HG02981 (cell line): ENCODE data around the gene SLA2.
"Not testable (repeated sequence)": the region's sequence is repeated elsewhere in the genome, so short reads cannot be mapped to it uniquely, and the experiment has no call there.

Experiments
- ATAC-seq: cut with Tn5 transposase; IDR thresholded peaks from one replicate; pipeline ENCODE4 v1.9.1; 2021; ENCODE audit warnings: mild to moderate bottlenecking, moderate library complexity; ENCODE audit not compliant: unreplicated experiment

Gene SLA2

GRCh38 chr20:36646678-36647077, 682 bp upstream of the SLA2 start:
- ATAC-seq: no peak

- ATAC-seq: no peak
Measured at GRCh38 chr20:36645353-36645752, 643 bp downstream of the SLA2 start.

- ATAC-seq: no peak
Measured at GRCh38 chr20:36644706-36645095, 1.3 kb downstream of the SLA2 start.

- no peak for ATAC-seq
Measured at GRCh38 chr20:36644032-36644705, 1.8 kb downstream of the SLA2 start.

GRCh38 chr20:36642136-36642535, 3.9 kb downstream of the SLA2 start:
- ATAC-seq: no peak

GRCh38 chr20:36641506-36641843, 4.5 kb downstream of the SLA2 start:
- no peak for ATAC-seq

GRCh38 chr20:36638876-36639400, 7.1 kb downstream of the SLA2 start:
- ATAC-seq: not testable (repeated sequence)

GRCh38 chr20:36634342-36634741, 11.7 kb downstream of the SLA2 start:
- ATAC-seq: no peak

- ATAC-seq: no peak
Measured at GRCh38 chr20:36633285-36633772, 12.7 kb downstream of the SLA2 start.

- ATAC-seq: no peak
Measured at GRCh38 chr20:36632487-36633284, 13.3 kb downstream of the SLA2 start.

GRCh38 chr20:36632147-36632486, 13.9 kb downstream of the SLA2 start:
- ATAC-seq: no peak

- ATAC-seq: no peak
Measured at GRCh38 chr20:36631646-36632045, 14.3 kb downstream of the SLA2 start.

- ATAC-seq: peak; percentile 66
Measured at GRCh38 chr20:36629719-36630681, 16.0 kb downstream of the SLA2 start.

GRCh38 chr20:36628076-36628475, 17.9 kb downstream of the SLA2 start:
- no peak for ATAC-seq

GRCh38 chr20:36624944-36625324, 21.1 kb downstream of the SLA2 start:
- no peak for ATAC-seq

- no peak for ATAC-seq
Measured at GRCh38 chr20:36624068-36624943, 21.7 kb downstream of the SLA2 start.

GRCh38 chr20:36623444-36623843, 22.6 kb downstream of the SLA2 start:
- no peak for ATAC-seq

- ATAC-seq: no peak
Measured at GRCh38 chr20:36620917-36621316, 25.1 kb downstream of the SLA2 start.

GRCh38 chr20:36614781-36615557, 31.0 kb downstream of the SLA2 start:
- no peak for ATAC-seq
